LHCN-M2 (cell line): ENCODE measurements around the gene PDCD4. TPM values are rescaled to one million over a fixed set of nuclear protein-coding genes. Genes with fewer than 3 reads are reported as not detected.

Source experiments
- DNase-seq: peaks from one replicate; pipeline ENCODE4 v3.0.0-alpha.2; 2012; ENCODE audit warnings: low read depth
- polyA plus RNA-seq: library from polyadenylated mRNA; unstranded; fragments of >200 nt; gene quantifications from one replicate; pipeline ENCODE4 v1.2.1, GENCODE V29; 2012; ENCODE audit warnings: missing spikeins
- total RNA-seq: library from RNA; depleted of rRNA; stranded (reverse); fragments of >200 nt; gene quantifications from 2 replicates; pipeline ENCODE4 v1.2.3, GENCODE V29; 2014; rRNA removed

The PDCD4 gene
- total RNA-seq: 17.7 and 40.0 TPM in 2 replicates
- 58.7 TPM for polyA plus RNA-seq

DNA sequence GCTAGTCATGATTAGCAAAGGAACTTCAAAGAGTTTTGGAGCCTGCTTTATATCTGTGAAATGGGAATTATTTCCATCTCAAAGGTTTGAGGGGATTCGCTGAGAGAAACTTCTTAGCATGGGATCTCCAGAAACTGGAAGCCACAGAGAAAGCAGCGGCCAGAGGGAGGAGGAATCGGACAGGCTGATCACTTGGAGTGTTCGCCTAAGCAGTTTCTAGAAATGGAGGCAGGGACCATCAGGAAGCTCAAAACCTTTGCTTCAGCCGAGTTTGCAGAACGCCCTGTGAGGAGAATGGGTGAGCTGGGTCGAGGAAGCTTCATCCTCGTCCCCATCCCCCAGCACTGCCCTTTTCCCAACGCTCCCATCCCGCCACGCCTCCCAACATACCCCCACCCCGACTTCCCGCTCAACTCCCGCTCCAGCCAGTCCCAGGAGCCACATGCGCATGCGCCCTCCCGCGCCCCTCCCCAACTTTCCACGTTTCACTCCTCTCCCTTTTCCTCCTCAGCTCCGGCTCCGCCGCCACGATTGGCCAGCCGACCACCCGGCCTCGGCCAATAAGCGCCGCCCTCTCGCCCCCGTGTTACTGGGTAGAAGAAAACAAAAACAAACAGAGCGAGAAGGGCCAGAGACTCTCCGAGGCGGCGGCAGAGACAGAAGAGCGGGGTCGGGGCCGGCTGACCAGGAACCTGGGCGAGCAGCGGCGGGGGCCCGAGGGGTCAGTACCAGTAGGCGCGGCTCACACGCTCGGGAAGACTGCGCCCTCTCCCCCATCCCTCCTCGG, at the start of gene PDCD4:
Gene PDCD4, plus strand, starts transcription at position 631 of the 787 bp plus-strand sequence. CDS start 4,100 bp downstream, outside the sequence.
- DNase-seq: peak; percentile 97

DNA sequence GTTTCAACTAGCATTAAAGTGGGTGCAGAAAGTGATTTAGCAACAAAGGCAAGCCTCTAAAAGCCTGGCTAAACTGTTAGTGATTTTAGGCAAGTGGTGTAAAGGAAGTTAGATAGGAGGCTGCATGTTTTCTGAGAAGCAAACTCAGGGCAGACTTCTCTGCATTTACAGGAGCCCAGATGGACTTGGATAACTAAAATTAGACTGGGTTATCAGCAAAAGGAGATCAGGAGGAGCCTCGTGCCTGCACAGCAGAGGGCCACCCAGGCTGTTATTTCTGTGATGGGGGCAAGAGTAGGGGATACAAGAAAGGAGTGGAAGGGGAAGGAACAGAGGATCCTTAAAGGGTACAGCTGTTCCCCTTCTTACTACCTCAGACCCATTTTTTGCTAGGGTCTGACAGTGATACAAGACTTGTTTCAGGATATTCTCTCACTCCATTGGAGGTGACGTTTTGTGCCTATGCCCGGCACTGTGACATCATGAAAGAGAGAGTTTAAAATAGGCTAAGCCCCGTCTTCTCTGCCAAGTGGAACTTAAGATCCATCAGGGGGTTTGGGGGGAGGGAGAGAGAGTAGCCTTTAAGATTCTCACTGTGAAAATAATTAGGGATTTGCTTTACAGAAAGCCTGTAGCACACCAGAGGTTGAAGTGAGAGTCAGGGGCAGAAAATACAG, 49.6 kb upstream of the PDCD4 start:
- DNase-seq: no peak

DNA sequence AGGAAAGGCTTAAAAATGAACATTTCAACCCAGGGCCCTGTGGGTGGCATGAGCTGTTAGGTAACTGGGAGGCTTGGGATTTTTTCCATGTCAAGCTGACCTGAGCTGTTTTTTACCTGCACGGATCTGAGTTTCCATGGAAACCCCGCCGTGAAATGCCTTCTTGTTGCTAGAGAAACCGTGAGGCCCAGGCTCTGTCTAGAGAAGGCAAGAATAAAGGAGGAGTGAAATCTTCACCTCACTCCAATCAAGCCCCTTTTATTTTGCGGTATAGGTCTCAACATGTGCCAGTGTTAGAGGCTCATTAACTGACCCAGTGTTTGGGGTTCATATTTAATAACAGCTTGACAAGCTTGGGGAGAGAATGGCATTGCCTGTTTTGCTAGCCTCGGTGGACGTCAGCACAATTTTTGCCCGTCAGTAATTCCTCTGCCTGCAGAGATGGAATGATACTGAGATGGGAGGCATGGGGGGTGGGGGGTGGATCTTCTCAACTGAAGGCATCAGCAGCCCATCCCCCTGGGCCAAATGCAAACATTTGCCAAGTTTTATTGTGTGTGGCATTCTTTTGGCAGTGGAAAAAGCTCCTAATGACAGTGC, 48.9 kb upstream of the PDCD4 start:
- DNase-seq: no peak

DNA sequence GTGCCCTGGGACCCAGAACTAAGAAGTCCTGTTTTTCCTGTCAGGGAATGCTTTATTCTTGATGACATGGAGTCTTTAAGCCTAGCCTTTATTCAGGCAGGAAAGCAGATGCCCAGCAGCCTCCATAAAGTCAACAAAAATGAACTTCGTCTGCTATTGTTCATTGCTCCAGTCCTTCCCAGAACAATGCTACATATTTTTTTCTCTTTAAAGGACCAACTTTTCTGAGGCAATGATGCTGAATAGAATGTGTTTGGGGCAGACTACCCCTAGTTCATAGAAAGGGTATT, 47.6 kb upstream of the PDCD4 start:
- DNase-seq: no peak

DNA sequence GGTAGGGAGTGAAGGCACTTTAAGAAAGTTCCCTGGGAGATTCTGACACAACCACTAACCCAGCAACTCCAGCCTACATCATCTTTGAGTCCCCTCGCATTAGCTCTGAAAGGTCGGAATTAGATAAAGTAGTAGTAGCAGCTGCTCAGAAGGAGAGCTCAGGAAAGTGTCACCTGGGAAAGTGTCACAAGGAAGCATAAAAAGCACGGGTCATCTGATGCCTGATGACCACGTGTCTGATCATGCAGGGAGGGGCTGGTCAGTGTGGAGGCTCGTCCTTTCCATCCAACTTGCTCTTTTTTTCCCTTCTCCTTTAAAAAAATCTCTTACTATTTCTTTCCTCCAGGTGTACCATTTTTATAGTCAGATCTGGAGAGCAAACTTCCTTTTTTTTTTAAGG, 47.1 kb upstream of the PDCD4 start:
- no peak for DNase-seq

DNA sequence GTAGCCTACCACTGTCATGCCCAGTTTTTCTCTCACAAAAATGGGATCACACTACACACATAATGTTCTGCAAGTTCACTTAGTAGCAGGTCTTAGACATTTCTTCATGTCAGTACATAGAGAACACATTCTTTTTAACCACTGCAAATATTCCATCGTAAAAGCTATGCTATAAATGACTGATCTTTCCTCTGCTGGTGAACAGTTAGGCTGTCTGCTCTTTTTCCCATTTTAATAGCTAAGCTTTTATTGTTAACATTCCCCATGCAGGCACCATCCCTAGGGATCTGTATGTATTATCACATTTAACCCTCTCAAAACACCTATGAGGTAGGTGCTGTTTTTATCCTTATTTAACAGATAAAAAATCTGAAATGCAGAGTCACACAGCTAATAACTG, 46.2 kb upstream of the PDCD4 start:
- DNase-seq: no peak

DNA sequence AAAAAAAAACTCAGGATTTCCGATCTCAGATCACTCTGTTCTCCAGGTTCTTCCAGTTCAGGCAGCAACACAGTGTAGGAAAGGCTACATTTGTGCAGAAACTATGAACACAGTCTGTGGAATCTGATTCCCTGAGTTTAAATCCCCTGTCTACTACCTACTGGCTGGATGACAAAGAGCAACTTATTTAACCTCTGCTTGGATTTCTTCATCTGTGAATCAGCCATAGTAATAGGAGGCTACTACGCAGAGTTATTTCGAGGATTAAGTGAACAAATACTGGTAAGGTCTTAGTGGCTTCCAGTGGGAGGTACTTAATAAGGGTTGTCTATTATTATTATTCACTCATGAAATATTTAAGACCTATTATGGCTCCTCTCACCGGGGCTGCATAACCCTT, 44.3 kb upstream of the PDCD4 start:
- peak; percentile 52 for DNase-seq

DNA sequence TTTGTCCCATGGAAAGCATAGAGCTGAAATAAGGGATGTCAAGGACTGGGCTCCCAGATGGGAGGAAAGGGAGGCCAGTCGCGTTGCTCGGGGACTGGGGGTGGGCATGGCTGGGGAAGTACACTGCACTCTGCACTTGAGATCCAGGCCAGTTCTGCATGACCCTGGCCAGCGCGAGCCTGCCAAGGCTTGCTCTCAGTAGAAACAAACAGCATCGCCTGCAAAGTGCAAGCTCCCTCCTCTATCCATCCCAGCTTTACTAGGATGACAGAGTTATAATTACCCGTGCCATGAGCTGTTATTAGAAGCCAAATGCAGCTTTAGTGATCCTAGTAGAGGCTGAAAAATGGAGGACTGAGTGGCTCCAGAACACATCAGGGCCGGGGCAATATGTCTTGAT, 43.9 kb upstream of the PDCD4 start:
- DNase-seq: no peak

DNA sequence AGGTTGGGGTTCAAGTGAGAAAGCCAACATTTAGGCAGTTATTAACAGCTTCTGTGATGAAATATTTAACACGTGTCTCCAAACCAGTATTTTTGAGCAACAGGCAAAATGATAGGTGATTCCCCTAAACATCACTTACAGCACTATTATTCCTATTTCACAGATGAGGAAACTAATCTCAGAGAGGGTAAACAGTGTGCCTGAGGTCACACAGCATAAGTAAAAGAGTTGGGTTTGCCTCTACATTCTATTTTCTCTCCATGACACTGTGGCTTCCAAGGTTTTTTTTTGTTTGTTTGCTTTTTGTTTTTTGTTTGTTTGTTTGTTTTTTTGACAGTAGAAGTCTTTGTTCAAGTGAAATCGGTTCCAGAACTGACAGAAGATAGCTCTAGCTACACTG, 43.2 kb upstream of the PDCD4 start:
- DNase-seq: no peak

DNA sequence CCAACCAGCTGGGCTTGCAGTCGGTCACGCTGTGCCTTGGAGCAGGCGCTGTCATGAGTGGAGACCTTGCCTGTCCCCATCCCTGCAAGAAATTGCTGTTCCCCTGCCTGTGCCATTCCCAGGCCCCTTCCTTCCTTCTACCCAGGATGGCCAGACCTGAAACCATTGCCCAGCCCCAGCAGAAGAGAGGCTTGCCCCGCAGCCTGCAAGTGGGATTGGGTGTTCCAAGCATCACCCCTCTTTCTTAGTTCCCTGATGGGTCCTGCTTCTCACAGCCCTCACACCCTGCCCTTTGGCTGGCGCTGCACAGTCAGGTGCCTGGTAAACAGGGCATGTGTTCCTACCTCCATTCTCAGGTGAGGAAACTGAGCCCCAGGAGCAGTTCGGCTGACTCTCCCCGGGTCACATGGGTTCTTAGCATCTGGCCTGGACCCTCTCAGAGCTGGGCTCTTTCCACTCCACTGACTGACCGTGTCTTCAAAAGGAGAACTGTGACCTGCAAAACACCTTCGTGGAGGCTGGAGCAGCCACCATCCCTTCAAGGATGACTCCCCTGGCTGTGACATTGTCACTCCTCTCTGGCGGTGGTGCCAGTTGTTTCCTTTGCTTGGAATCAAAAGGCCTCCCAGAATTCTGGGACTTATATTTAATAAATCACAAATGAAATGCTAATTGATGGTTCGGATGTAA, 41.9 kb upstream of the PDCD4 start:
- no peak for DNase-seq

DNA sequence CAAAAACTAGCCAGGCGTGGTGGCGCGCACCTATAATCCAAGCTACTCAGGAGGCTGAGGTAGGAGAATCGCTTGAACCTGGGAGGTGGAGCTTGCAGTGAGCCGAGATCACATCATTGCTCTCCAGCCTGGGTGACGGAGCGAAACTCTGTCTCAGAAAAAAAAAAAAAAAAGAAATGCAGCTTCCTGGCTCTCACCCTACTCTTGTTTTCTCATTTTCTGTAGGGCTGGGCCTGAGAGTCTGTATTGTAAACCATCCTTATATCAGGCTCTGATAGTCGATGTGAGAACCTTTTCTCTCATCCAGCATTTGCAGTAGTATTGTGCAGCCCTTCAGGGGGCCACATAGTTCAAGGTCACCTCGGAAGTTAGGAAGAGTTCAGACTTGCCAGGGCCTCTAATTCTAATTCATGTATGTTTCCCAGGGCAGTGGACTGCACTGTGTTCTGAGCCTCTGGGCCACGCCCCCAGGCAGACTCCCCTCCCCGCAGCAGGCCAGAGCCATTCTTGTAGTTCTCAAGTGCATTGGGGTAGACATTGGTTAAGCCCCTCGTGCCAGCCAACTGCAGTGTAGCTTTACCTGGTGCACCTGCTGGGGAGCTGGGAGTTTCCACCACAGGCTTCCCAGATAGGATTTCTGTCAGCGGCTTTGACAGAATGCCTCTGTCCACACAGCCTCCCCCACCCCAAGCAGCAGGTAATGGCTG, 38.3 kb upstream of the PDCD4 start:
- no peak for DNase-seq

DNA sequence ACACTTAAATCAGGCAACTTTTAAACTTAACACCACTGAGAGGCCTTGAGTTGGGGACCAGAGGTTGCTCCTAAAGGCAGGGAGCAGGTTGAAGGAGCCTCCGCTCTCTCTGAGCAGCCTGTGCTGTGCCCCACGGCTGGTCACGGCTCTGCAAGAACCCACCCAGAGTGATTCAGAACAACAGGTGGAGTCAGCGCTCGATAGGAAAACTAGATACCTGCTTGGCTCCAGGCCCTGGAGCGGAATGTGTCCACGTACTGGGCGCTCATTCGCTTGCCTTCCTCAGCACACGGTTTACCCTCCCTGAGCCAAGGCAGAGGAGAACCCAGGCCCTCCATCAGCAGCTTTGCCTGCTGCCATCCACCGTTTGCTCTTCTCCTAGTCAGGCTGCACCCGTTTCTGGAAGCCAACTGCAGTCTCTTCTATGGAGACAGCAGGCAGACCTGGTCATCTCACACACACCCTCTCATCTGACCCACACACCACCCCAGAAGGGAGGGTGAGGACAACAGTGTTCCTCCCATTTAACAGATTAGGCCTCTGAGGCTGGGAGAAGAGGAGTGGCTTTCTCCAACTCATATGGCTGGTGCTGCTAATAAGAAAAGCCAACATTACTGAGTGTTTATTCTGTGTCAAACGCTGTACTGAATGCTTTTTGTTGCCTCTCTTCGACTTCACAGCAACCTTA, 37.6 kb upstream of the PDCD4 start:
- DNase-seq: no peak

DNA sequence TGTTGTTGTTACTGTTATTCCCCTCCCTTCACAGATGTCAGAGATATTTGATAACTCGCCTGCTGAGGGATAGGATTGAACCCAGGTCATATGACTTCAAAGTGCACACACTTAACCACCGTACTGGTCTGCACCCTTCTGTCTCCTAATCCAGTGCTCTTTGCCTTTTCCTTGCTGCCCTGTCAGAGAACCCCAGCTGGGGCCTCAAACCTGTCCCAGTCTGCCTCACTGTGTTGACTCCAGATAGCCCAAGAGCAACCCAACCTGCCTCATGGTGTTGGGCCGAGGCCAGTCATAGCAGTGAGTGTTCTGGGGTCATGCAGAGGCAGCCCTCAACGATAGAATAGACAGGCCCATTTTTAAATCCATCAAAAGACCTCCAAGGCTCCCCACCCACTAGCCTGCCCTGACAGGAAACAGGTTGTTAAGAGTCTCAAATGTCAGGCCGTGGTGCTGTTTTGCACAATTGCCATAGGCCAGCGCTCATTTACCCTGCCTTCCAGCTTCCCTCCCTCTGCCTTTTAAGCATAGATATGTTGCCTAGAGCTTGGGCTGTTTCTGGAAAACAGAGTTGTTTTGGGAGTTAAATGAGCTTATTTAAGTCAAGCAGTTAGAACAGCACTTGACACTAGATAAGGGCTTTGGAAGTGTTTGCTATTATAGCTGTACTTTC, 37.0 kb upstream of the PDCD4 start:
- DNase-seq: no peak

DNA sequence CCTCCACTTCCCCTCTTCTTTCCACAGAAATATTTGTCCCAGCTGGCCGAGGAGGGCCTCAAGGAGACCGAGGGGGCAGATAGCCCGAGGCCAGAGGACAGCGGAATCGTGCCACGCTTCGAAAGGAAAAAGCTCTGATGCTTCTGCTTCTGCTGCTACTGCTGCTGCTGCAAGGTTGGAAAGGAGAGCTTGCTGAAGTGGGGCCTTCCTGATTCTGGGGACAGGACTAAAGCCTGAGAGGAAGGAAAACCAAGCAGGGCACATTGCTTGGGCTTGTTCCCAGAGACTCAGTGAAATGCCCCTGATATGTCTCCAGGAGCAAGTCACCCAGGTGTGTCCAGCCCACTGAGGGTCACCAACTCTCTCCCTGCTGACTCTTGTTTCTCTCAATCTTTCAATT, 35.9 kb upstream of the PDCD4 start:
- DNase-seq: no peak

DNA sequence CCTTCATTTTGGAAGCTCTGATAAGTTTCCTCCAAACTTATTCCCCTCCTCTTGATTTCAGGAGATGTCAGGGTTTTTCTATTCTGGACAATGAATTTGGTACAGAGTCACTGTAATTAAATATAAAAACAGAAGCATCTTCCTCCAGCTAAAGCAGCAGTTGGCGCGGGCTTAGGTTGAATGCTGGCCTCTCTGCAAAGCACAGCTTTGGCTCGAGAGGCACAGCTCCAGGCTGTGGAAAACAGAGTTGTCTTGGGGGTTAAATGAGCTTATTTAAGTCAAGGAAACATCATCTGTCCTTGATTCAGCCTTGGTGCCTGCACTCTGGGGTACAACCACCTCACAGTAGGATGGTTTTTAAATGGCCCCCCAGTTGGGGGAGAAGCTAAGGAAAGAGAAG, 35.0 kb upstream of the PDCD4 start:
- no peak for DNase-seq

DNA sequence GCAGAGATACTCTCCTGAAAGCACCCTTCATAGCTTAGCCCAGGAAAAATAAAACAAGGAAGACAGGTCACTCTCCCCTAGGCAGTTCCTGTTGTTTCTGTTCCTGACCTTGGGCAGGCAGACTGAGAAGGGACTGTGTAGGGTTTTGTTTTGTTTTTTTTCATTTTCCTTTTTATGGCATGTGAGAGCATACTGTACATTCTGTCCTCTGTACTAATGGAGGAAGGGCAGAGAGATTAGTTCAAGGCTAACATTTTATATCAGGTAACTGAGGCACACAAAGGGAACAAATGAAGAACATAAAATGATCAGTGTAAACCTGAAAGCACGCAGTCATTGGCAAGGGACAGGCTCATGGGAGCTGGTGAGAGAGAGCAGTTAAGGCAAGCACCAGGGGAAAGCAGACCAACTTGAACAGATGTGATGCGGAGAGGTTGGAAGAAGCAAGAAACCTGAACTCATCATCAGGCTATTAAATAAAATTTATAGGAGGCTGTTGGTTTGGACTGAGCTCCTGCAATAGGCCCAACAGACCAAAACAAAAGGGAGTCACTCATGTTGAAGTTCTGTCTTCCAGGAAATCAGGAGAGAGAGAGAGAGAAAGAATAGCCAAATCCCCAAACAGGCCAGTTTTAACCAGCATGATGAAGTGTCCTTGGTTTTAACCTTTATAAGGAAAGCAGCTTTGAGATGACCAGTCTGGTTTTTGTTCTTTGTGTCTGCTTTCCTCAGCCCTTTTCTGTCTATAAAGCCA, 34.1 kb upstream of the PDCD4 start:
- DNase-seq: no peak

DNA sequence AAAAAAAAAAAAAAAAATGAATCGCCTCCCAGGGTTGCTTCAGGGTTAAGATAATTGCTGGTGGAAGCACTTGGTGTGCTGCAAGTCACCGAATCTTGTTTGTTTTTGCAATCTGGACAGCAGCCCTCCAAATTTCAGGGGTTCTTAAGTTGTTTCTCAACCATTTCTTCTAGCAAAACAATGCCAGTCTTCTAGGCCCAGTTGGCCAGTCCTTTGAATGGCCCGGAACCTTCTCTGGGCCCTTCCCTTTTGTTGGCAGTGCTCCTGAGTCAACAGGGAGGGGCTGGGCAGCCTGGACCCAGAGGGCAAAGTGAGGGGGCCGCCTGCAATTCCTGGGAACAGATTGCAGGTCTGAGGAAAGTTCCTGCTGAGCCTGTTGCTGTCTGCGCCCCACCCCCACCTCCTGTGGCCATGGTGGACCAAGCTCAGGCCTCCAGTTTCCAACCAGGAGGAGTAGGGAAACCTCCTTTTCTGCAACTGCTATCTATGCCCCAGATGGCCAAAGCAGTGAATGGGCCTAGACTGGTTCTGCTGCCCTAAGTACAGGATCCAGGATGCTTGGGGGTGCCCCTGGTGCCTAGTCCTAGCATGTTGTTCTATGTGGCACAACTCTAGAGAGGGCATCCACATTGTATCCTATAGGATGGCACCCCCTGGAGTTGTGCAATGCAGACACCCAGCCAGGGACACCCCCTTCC, 31.4 kb upstream of the PDCD4 start:
- no peak for DNase-seq

DNA sequence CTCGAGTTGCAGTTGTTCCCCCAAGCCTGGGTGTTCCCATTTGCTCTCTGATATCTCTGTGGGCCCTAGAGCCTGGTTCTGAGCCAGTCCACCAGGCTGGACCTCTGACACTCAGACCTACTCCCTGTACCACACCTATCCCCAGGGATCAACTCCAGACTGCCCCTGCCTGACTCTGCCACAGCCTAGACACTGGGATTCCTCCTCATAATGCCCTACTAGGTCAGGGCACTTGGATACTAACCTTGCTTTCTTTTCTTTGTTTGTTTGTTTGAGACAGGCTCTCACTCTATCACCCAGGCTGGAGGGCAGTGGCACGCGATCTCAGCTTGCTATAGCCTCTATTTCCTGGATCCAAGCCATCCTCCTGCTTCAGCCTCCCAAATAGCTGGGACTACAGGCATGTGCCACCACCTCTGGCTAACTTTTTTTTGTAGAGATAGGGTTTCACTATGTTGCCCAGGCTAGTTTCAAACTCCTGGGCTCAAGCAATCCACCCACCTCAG, 30.8 kb upstream of the PDCD4 start:
- DNase-seq: no peak

DNA sequence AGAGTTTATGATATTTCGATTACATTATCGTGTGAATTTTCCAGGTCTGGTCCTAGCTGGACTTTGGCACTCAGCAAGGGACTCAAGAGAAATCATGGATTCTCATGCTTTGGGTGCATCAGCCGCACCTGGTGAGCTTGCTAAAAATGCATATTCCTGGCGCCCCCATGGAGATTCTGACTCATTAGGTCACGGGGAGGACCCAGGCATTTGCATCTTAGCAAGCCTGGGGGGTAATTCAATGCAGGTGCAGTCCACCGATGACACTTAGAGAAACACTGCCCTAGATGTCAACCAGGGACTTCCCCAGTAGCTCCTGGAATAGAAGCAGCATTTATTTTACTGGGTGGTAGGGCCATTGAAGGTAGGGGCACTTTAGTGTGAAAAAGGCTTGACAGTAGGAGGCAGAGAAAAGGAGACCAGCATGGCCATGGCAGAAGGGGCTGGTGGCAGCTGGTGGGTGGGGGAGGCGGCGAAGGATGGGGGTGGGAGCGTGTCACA, 29.9 kb upstream of the PDCD4 start:
- no peak for DNase-seq
